KBM-7 (cell line): ENCODE data around the gene NTRK3.

Experiments used
- DNase-seq: peaks from one replicate; pipeline ENCODE4 v3.0.0-alpha.2; 2015
- in situ Hi-C: fragments of 300-500 bp; cut with MboI; formaldehyde crosslinking; loops from 2 replicates; pipeline ENCODE4 v1.14.3; 2020; ENCODE audit warnings: low sequenced_read_pairs, low pct_unique_long_range_greater_than_20kb, mixed read lengths

Gene NTRK3

GRCh38 chr15:88256279-88257230 lies at the start of gene NTRK3:
Gene NTRK3, minus strand, starts transcription at chr15:88256739. Its CDS starts 586 bp downstream, at chr15:88256153.
- peak; percentile 42 for DNase-seq
- in situ Hi-C loops, result no loop called here

- no peak for DNase-seq
Observed at GRCh38 chr15:88303395-88303794, 46.9 kb upstream of the NTRK3 start.

GRCh38 chr15:88302373-88302772 lies 45.8 kb upstream of the NTRK3 start:
- in situ Hi-C loops, result no loop called here
- no peak for DNase-seq

More at GRCh38 chr15:88303395-88303794, 46.9 kb upstream of the NTRK3 start:
- in situ Hi-C loops, result no loop called here

GRCh38 chr15:88301311-88301710 lies 44.8 kb upstream of the NTRK3 start:
- no peak for DNase-seq
- in situ Hi-C loops, result no loop called here

GRCh38 chr15:88300861-88301260 lies 44.3 kb upstream of the NTRK3 start:
- in situ Hi-C loops, result no loop called here
- no peak for DNase-seq

- DNase-seq, result no peak
- in situ Hi-C loops, result no loop called here
Observed at GRCh38 chr15:88300089-88300488, 43.5 kb upstream of the NTRK3 start.

GRCh38 chr15:88299497-88299896 lies 43.0 kb upstream of the NTRK3 start:
- no peak for DNase-seq
- in situ Hi-C loops, result no loop called here

GRCh38 chr15:88288661-88289060 lies 32.1 kb upstream of the NTRK3 start:
- no peak for DNase-seq
- in situ Hi-C loops, result no loop called here

- no peak for DNase-seq
- in situ Hi-C loops, result no loop called here
Observed at GRCh38 chr15:88288206-88288605, 31.7 kb upstream of the NTRK3 start.

- in situ Hi-C loops, result no loop called here
- no peak for DNase-seq
Observed at GRCh38 chr15:88284318-88284998, 27.9 kb upstream of the NTRK3 start.

GRCh38 chr15:88282614-88283013 lies 26.1 kb upstream of the NTRK3 start:
- in situ Hi-C loops, result no loop called here
- no peak for DNase-seq

GRCh38 chr15:88276821-88277410 lies 20.4 kb upstream of the NTRK3 start:
- in situ Hi-C loops, result no loop called here
- no peak for DNase-seq

GRCh38 chr15:88275804-88276203 lies 19.3 kb upstream of the NTRK3 start:
- in situ Hi-C loops, result no loop called here
- no peak for DNase-seq

GRCh38 chr15:88274553-88275460 lies 18.3 kb upstream of the NTRK3 start:
- in situ Hi-C loops, result no loop called here
- peak; percentile 77 for DNase-seq

- no peak for DNase-seq
- in situ Hi-C loops, result no loop called here
Observed at GRCh38 chr15:88272421-88272820, 15.9 kb upstream of the NTRK3 start.

GRCh38 chr15:88269356-88270062 lies 13.0 kb upstream of the NTRK3 start:
- DNase-seq, result no peak
- in situ Hi-C loops, result no loop called here

- in situ Hi-C loops, result no loop called here
- no peak for DNase-seq
Observed at GRCh38 chr15:88267720-88268119, 11.2 kb upstream of the NTRK3 start.

GRCh38 chr15:88266170-88266569 lies 9.6 kb upstream of the NTRK3 start:
- DNase-seq, result no peak
- in situ Hi-C loops, result no loop called here
